Upper lobe of right lung (tissue), 1 donor: Measurements from ENCODE around the gene KRTAP12-3. TPM values are rescaled to one million over a fixed set of nuclear protein-coding genes. Genes with fewer than 3 reads are reported as not detected.
"Not testable (repeated sequence)": the region's sequence is repeated elsewhere in the genome, so short reads cannot be mapped to it uniquely, and the experiment has no call there.

Source experiments
- ATAC-seq: fragments of 200-7000 bp; cut with Tn5 transposase; one replicate; pipeline ENCODE4 v1.9.1; 2020; ENCODE audit warnings: mild to moderate bottlenecking, moderate library complexity
- DNase-seq: peaks from one replicate; pipeline ENCODE4 v3.0.0-alpha.2; 2020
- H3K27ac ChIP-seq: fragments of 200-600 bp; one replicate; pipeline ENCODE4 v1.8.0; 2022
- H3K27me3 ChIP-seq: fragments of 200-600 bp; one replicate; pipeline ENCODE4 v1.8.0; 2022; ENCODE audit warnings: mild to moderate bottlenecking
- H3K36me3 ChIP-seq: fragments of 200-600 bp; one replicate; pipeline ENCODE4 v1.8.0; 2022
- H3K4me1 ChIP-seq: fragments of 200-600 bp; one replicate; pipeline ENCODE4 v1.8.0; 2022
- H3K4me3 ChIP-seq: fragments of 200-600 bp; one replicate; pipeline ENCODE4 v1.8.0; 2022; ENCODE audit warnings: mild to moderate bottlenecking
- H3K9me3 ChIP-seq: fragments of 200-600 bp; one replicate; pipeline ENCODE4 v1.8.0; 2022
- intact Hi-C: fragments of 100-400 bp; cut with DNase I; formaldehyde crosslinking; loops from one replicate; pipeline ENCODE4 v1.11.0; 2022
- total RNA-seq: library from RNA; stranded (reverse); fragmentation: NEBNext Ultra II Directional; extraction: Animal tissue kit (Norgen Biotek cat#: 25700); gene quantifications from one replicate; pipeline ENCODE4 v1.2.1, GENCODE V29; 2021
- TF ChIP-seq, protein P1 (sequence below): fragments of 200-600 bp; IDR thresholded peaks from one replicate; pipeline ENCODE4 v1.8.0; 2022; ENCODE audit warnings: antibody characterized with exemption
- donor health status: DM: no; HTN: yes; CAD: no; lungs with severe emphysema.

Gene KRTAP12-3
- total RNA-seq, 1 donor from 2014 or later, result not detected

DNA sequence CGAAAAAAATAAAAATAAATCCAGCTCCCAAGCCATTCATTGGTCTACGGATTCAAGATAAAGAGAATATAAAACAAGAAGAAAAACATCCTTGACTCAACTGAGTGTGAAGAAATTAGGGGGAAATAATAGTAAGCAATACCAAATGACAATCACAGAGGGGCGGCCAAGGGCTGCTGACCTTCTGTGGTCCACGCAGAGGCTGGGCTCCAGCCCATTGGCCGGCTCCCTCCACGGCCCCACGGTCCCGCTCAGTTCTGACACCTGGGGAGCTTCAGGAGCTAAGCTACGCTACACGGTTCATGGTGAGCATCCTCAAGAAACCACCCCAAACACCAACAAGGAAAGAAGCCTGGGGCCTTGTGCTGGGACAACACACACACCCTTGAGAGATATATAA, 38.8 kb downstream of the KRTAP12-3 start:
- TF ChIP-seq, protein P1, sequence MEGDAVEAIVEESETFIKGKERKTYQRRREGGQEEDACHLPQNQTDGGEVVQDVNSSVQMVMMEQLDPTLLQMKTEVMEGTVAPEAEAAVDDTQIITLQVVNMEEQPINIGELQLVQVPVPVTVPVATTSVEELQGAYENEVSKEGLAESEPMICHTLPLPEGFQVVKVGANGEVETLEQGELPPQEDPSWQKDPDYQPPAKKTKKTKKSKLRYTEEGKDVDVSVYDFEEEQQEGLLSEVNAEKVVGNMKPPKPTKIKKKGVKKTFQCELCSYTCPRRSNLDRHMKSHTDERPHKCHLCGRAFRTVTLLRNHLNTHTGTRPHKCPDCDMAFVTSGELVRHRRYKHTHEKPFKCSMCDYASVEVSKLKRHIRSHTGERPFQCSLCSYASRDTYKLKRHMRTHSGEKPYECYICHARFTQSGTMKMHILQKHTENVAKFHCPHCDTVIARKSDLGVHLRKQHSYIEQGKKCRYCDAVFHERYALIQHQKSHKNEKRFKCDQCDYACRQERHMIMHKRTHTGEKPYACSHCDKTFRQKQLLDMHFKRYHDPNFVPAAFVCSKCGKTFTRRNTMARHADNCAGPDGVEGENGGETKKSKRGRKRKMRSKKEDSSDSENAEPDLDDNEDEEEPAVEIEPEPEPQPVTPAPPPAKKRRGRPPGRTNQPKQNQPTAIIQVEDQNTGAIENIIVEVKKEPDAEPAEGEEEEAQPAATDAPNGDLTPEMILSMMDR, result no peak
- H3K4me3 ChIP-seq, result no peak overlapping the region
- H3K27me3 ChIP-seq, result peaks cover 27% of the 10 kb centered on the region
- DNase-seq (no peak), ATAC-seq (no peak)
- H3K27ac ChIP-seq, result no peak overlapping the region
- H3K36me3 ChIP-seq, result no peaks in the 10 kb centered on the region
- H3K9me3 ChIP-seq, result peaks cover 9% of the 10 kb centered on the region
- intact Hi-C loops, result no loop called here
- no peaks in the 10 kb centered on the region for H3K4me1 ChIP-seq

DNA sequence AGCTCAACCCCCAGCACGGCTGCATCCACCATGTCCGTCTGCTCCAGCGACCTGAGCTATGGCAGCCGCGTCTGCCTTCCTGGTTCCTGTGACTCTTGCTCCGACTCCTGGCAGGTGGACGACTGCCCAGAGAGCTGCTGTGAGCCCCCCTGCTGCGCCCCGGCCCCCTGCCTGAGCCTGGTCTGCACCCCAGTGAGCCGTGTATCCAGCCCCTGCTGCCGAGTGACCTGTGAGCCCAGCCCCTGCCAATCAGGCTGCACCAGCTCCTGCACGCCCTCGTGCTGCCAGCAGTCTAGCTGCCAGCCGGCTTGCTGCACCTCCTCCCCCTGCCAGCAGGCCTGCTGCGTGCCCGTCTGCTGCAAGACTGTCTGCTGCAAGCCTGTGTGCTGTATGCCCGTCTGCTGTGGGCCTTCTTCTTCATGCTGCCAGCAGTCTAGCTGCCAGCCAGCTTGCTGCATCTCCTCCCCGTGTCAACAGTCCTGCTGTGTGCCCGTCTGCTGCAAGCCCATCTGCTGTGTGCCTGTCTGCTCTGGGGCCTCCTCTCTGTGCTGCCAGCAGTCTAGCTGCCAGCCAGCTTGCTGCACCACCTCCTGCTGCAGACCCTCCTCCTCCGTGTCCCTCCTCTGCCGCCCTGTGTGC, 39.6 kb downstream of the KRTAP12-3 start, which contains the start of gene KRTAP10-12:
TSS of gene KRTAP10-12 (plus strand) at position 1 of the 639 bp plus-strand sequence. CDS start at position 31, 30 bp downstream.
- ATAC-seq, H3K36me3 ChIP-seq, H3K4me3 ChIP-seq, H3K4me1 ChIP-seq, intact Hi-C loops, H3K27ac ChIP-seq, DNase-seq, H3K9me3 ChIP-seq: not testable (repeated sequence)
- H3K27me3 ChIP-seq, result peaks cover 34% of the 10 kb centered on the region

DNA sequence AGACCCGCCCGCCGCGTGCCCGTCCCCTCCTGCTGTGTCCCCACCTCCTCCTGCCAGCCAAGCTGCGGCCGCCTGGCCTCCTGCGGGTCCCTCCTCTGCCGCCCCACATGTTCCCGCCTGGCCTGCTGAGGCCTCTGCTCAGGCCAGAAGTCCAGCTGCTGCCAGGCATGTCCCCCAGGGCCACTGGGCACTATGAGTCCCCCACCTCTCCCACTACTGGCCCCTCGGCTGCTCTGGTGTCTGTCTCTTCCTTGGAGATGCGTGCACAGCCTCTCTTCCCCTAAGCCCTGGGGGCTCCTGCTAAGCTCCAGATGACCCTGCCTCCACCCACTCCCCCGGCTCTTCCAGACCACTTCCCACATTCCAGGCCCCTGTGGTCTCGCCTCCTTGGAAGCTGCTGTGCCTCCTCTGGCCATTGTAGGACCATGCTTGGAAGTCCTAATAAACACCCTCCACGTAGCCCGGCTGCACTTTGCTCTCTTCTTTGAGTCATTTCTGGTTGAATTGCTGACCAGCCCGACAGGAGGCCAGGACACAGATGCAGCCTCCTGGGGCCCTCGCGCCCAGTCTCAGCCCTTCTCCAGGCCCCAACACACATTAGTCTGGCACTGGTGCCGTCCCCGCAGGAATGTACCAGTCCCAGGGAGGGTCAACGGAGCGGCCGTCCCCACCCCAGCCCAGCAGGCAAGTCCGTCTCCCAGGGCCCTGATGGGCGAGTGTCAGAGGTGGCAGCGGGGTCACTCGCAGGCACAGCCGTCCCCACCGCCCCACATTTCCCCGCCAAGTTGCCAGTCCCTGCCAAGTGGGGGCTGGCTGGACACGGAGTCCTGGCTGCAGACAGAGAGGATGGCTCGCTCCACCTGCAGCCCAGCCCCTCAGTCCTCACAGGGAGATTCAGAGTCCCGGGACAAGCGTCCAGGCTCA, 40.3 kb downstream of the KRTAP12-3 start:
- Histone ChIP-seq H3K9me3 (no peaks in the 10 kb centered on the region), H3K4me3 (no peak overlapping the region), H3K4me1 (no peaks in the 10 kb centered on the region), H3K27me3 (peaks cover 40% of the 10 kb centered on the region), H3K27ac (no peak overlapping the region), H3K36me3 (no peaks in the 10 kb centered on the region)
- DNase-seq, result no peak
- TF ChIP-seq, protein P1, result no peak
- no peak for ATAC-seq
- intact Hi-C loops, result no loop called here

DNA sequence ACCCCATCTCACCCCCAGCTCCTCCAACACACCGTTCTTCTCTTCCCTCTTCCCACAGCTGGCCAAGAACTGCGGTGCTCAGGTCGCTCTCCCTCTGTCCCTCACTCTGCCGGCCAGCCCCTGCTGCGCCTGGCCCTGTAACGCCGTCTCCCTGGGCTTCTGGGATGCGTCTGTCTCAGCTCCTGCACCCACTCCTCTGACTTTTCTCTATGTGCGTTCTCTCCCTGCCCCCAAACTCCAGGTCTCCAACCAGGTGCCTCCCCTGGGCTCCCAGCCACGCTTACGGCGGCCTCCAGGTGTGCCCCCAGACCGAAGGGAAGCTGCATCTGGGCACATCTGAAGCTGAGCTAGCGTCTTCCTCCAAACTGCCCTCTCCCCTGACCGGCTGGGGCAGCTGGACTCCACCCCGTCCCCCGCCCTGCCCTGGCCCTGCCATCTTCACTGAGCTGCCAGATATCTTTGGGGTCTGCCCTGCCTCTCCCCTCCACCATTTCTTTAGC, 41.8 kb downstream of the KRTAP12-3 start:
- no peak for ATAC-seq
- Histone ChIP-seq H3K4me1 (no peaks in the 10 kb centered on the region), H3K36me3 (no peaks in the 10 kb centered on the region), H3K4me3 (no peak overlapping the region), H3K27me3 (peaks cover 54% of the 10 kb centered on the region), H3K27ac (no peak overlapping the region), H3K9me3 (no peaks in the 10 kb centered on the region)
- TF ChIP-seq, protein P1, result no peak
- intact Hi-C loops, result no loop called here
- no peak for DNase-seq

DNA sequence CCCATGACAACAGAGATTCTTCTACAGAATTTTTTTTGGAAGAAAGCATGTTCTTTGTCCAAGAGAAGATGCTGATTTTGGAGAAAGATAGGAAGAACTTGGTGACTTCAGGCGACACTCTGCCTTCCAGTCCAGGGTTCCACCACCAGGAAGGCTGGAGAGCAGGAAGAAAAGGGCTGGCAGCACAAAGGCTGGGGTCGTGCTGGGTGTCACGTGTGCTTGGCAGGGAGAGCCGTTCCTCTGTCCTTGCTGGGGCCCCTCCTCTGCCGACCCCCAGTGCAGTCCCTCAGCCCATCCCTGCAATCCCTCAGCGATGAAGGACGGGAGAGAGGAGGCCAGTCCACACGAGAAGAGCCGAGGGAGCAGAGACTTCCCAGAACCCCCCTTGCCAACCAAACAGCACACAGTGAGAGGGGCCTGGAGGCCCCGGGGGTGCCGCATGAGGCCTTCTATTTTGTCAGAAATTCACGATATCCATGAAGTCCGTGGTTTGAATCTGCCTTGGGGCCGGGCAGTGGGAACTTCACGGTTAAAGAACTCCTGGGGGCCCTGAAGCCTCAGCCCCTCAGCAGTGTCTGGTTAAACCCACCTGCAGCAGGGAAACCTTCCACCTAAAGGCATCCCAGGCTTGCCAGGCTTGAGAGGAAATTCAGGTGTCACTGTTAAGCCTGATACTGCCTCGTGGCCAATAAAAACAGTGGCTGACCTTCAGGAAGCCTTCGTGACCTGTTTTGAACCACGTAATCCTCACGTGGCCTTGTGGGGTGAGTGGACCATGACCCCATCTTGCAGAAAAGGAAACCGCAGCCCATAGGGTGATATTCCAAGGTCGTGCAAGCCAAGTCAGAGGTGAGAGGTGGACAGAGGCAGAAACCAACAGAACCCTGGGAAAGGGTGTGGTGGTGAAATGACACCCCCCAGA, 42.6 kb downstream of the KRTAP12-3 start:
- Histone ChIP-seq H3K4me3 (no peak overlapping the region), H3K27ac (no peak overlapping the region), H3K27me3 (peaks cover 57% of the 10 kb centered on the region), H3K9me3 (no peaks in the 10 kb centered on the region), H3K36me3 (no peaks in the 10 kb centered on the region), H3K4me1 (no peaks in the 10 kb centered on the region)
- TF ChIP-seq, protein P1, result no peak
- ATAC-seq (no peak), DNase-seq (no peak)
- intact Hi-C loops, result no loop called here
